Transverse colon (tissue), 4 donors: ENCODE measurements around the gene IRS2.

Experiments
- CTCF ChIP-seq, 5 experiments: fragments of 200-600 bp in 3 of 5; fragments of 450-650 bp in 2 of 5; sonication (generic) in 3 of 5; IDR thresholded peaks; 1 replicate in 2 of 5; 2 replicates in 3 of 5; pipeline ENCODE4 v1.5.1; 2016 to 2017; ENCODE audit warnings: antibody characterized with exemption in 5 of 5, inconsistent platforms in 3 of 5, mild to moderate bottlenecking in 2 of 5, moderate library complexity in 1 of 5
- EP300 ChIP-seq: sonication (generic); formaldehyde crosslinking; IDR thresholded peaks from one replicate; pipeline ENCODE4 v1.6.1; 2017; ENCODE audit warnings: antibody characterized with exemption, low read depth
- POLR2AphosphoS5 ChIP-seq, 3 donors: sonication (generic); formaldehyde crosslinking; IDR thresholded peaks; one replicate each; pipeline ENCODE4 v1.6.1; 2016; ENCODE audit warnings: antibody characterized with exemption in 3 of 3

DNA sequence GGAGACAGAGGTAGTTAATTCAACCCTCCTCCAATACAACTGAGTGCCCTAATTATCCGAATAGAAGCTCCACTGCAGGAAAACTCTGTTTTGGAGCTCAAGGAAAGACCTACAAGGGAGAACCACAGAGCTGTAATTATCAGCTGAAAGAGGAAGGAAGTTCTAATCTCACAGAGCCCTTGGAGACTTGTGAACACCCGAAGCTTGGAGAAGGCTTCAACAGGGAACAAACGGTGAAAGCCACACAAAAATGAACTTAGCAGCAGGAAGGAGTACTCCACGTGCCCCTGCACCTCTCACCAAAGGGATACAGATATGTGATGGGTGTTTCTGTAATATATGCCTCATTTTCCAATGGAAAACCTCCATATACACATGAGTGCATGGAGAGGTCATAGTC is 61.1 kb downstream of the IRS2 start:
- no peak for TF ChIP-seq CTCF (IDR thresholded peaks at IDR 0.05)
- no peak for TF ChIP-seq POLR2AphosphoS5 (IDR thresholded peaks at IDR 0.05)
- no peak for TF ChIP-seq EP300
